Thyroid gland (tissue), 4 donors: ENCODE results near the gene TMIGD2.

Source experiments
- CTCF ChIP-seq, 6 experiments: fragments of 200-600 bp in 3 of 6; fragments of 450-650 bp in 3 of 6; sonication (generic) in 3 of 6; IDR thresholded peaks; one replicate each; pipeline ENCODE4 v1.5.1; 2016 to 2019; ENCODE audit warnings: antibody characterized with exemption in 6 of 6, mild to moderate bottlenecking in 2 of 6, inconsistent platforms in 1 of 6, moderate library complexity in 1 of 6
- POLR2A ChIP-seq, 2 donors: fragments of 450-650 bp; IDR thresholded peaks; one replicate each; pipeline ENCODE4 v1.6.1; 2017; ENCODE audit warnings: antibody characterized with exemption in 2 of 2, mild to moderate bottlenecking in 2 of 2, moderate library complexity in 1 of 2

- no peak for TF ChIP-seq CTCF (IDR thresholded peaks at IDR 0.05)
- no peak for TF ChIP-seq POLR2A (IDR thresholded peaks at IDR 0.05)
Measured at GRCh38 chr19:4334929-4335570, 32.9 kb upstream of the TMIGD2 start.
